A549 (cell line): ENCODE data around the gene LDHAL6B. TPM values are rescaled to one million over a fixed set of nuclear protein-coding genes. Genes with fewer than 3 reads are reported as not detected.

Source experiments
- ATAC-seq, 2 experiments: fragments of 200-7000 bp in 1 of 2; fragments of >200 bp in 1 of 2; cut with Nextera tagmentation in 1 of 2; cut with Tn5 transposase in 1 of 2; 3 replicates each; pipeline versions ENCODE4 v1.8.0 to v1.9.1; 2018 to 2020; ENCODE audit warnings: mild to moderate bottlenecking in 1 of 2, moderate library complexity in 1 of 2
- CTCF ChIA-PET: fragments of 300-600 bp; sonication (Branson Sonifier 250); formaldehyde crosslinking; extraction: SDS; loops from one replicate; lab custom pipeline; 2021; ENCODE audit warnings: antibody characterized with exemption, inconsistent platforms; lab: Yijun Ruan, JAX
- POLR2A ChIA-PET: fragments of 350-600 bp; formaldehyde crosslinking; extraction: SDS; loops from one replicate; lab custom pipeline; 2021; ENCODE audit warnings: antibody characterized with exemption, inconsistent platforms; lab: Yijun Ruan, JAX
- DNase-seq, 2 experiments: peaks; one replicate each; pipeline versions ENCODE4 v3.0.0 to v3.0.0-alpha.2; 2011 to 2016; ENCODE audit warnings: low read depth in 1 of 2, low spot score in 1 of 2
- FAIRE-seq: peaks from 2 replicates; lab custom pipeline; 2011; peaks lifted over from hg19 to GRCh38; lab: Jason Lieb, UNC
- H3K27ac ChIP-seq, 2 experiments: fragments of >200 bp; sonication (Bioruptor Twin); formaldehyde crosslinking; 3 replicates each; pipeline ENCODE4 v1.5.1; 2016 to 2017
- H3K4me1 ChIP-seq: fragments of >200 bp; sonication (Bioruptor Twin); formaldehyde crosslinking; 3 replicates; pipeline ENCODE4 v1.6.1; 2016
- H3K4me2 ChIP-seq: fragments of >200 bp; sonication (Bioruptor Twin); formaldehyde crosslinking; 3 replicates; pipeline ENCODE4 v1.6.1; 2016
- H3K4me3 ChIP-seq: fragments of >200 bp; sonication (Bioruptor Twin); formaldehyde crosslinking; 3 replicates; pipeline ENCODE4 v1.5.1; 2016
- H3K9me3 ChIP-seq: fragments of >200 bp; sonication (Bioruptor Twin); formaldehyde crosslinking; 3 replicates; pipeline ENCODE4 v1.6.1; 2016
- CBX2 ChIP-seq: fragments of 200-600 bp; sonication (generic); IDR thresholded peaks from 2 replicates; pipeline ENCODE4 v1.6.1; 2016; ENCODE audit warnings: low read depth, mild to moderate bottlenecking, borderline replicate concordance
- CEBPB ChIP-seq, 2 experiments: fragments of >200 bp in 1 of 2; sonication (Bioruptor Twin) in 1 of 2; formaldehyde crosslinking in 1 of 2; IDR thresholded peaks; 2 replicates each; pipeline ENCODE4 v1.6.1; 2012 to 2016
- E2F6 ChIP-seq: IDR thresholded peaks from 2 replicates; pipeline ENCODE4 v1.6.1; 2012; ENCODE audit warnings: low read depth, borderline replicate concordance
- EP300 ChIP-seq, 2 experiments: fragments of >200 bp; sonication (Bioruptor Twin); formaldehyde crosslinking; IDR thresholded peaks; 2 replicates in 1 of 2; 3 replicates in 1 of 2; pipeline ENCODE4 v1.6.1; 2016 to 2017
- ESRRA ChIP-seq: fragments of 150-350 bp; IDR thresholded peaks from 2 replicates; pipeline ENCODE4 v1.6.1; 2014; ENCODE audit warnings: mild to moderate bottlenecking, low read length, borderline replicate concordance
- HEYL ChIP-seq: fragments of 250-450 bp; sonication (Bioruptor Pico); IDR thresholded peaks from 2 replicates; pipeline ENCODE4 v1.8.0; 2021; ENCODE audit warnings: mild to moderate bottlenecking, moderate library complexity
- HOXA7 ChIP-seq: fragments of 250-450 bp; sonication (Bioruptor Pico); IDR thresholded peaks from 2 replicates; pipeline ENCODE4 v1.5.0; 2020; ENCODE audit warnings: mild to moderate bottlenecking, moderate library complexity
- HOXB13 ChIP-seq: fragments of 250-450 bp; sonication (Bioruptor Pico); IDR thresholded peaks from 2 replicates; pipeline ENCODE4 v1.5.0; 2020; ENCODE audit warnings: low read depth, mild to moderate bottlenecking, moderate library complexity
- KDM1A ChIP-seq: fragments of 200-600 bp; sonication (generic); IDR thresholded peaks from 2 replicates; pipeline ENCODE4 v1.6.1; 2016; ENCODE audit warnings: low read depth, mild to moderate bottlenecking
- MAFK ChIP-seq: fragments of 450-650 bp; IDR thresholded peaks from 2 replicates; pipeline ENCODE4 v1.6.1; 2014; ENCODE audit not compliant: partially characterized antibody
- MAX ChIP-seq: IDR thresholded peaks from 2 replicates; pipeline ENCODE4 v1.6.1; 2012
- MAZ ChIP-seq: fragments of 150-350 bp; IDR thresholded peaks from 2 replicates; pipeline ENCODE4 v1.6.1; 2014; ENCODE audit warnings: antibody characterized with exemption, low read depth, low read length, borderline replicate concordance
- PHF8 ChIP-seq: fragments of 200-600 bp; sonication (generic); IDR thresholded peaks from 2 replicates; pipeline ENCODE4 v1.6.1; 2016; ENCODE audit warnings: low read depth, mild to moderate bottlenecking, antibody characterized with exemption, moderate library complexity, borderline replicate concordance
- POLR2A ChIP-seq: IDR thresholded peaks from 2 replicates; pipeline ENCODE4 v1.6.1; 2012; ENCODE audit warnings: mild to moderate bottlenecking, low read length
- POLR2AphosphoS2 ChIP-seq: conservative IDR thresholded peaks from 2 replicates; pipeline ENCODE4 v1.6.1; 2012; ENCODE audit warnings: low read length, improper control_type of control experiment, inconsistent platforms
- RAD21 ChIP-seq, 2 experiments: fragments of >200 bp in 1 of 2; sonication (Bioruptor Twin) in 1 of 2; formaldehyde crosslinking in 1 of 2; IDR thresholded peaks in 1 of 2; conservative IDR thresholded peaks in 1 of 2; 2 replicates in 1 of 2; 3 replicates in 1 of 2; pipeline ENCODE4 v1.6.1; 2012 to 2018; ENCODE audit warnings: inconsistent platforms in 1 of 2
- RARB ChIP-seq: fragments of 250-450 bp; sonication (Bioruptor Pico); IDR thresholded peaks from 2 replicates; pipeline ENCODE4 v1.8.0; 2021; ENCODE audit warnings: mild to moderate bottlenecking, moderate library complexity
- RFX5 ChIP-seq: fragments of 450-650 bp; IDR thresholded peaks from 2 replicates; pipeline ENCODE4 v1.7.1; 2014; ENCODE audit warnings: antibody characterized with exemption, mild to moderate bottlenecking, moderate library complexity
- RNF2 ChIP-seq: fragments of 200-600 bp; sonication (generic); IDR thresholded peaks from 2 replicates; pipeline ENCODE4 v1.6.1; 2016; ENCODE audit warnings: low read depth, mild to moderate bottlenecking, antibody characterized with exemption, moderate library complexity, borderline replicate concordance
- SREBF2 ChIP-seq: fragments of 450-650 bp; IDR thresholded peaks from 2 replicates; pipeline ENCODE4 v1.6.1; 2014; ENCODE audit warnings: mild to moderate bottlenecking, moderate library complexity
- TFCP2L1 ChIP-seq: fragments of 250-450 bp; sonication (Bioruptor Pico); IDR thresholded peaks from 2 replicates; pipeline ENCODE4 v1.5.0; 2021; ENCODE audit warnings: mild to moderate bottlenecking
- TP53 ChIP-seq: fragments of 250-450 bp; sonication (Bioruptor Pico); IDR thresholded peaks from 2 replicates; pipeline ENCODE4 v1.5.0; 2021; ENCODE audit warnings: mild to moderate bottlenecking, moderate library complexity
- ZC3H11A ChIP-seq: fragments of 450-650 bp; IDR thresholded peaks from 2 replicates; pipeline ENCODE4 v1.6.1; 2014; ENCODE audit warnings: antibody characterized with exemption, mild to moderate bottlenecking
- WGBS: methylation state at CpG from one replicate; pipeline ENCODE4 v1.1.6; 2017; ENCODE audit errors: missing lambda C conversion rate; 5-methylcytosine and 5-hydroxymethylcytosine counted together
- polyA plus RNA-seq, 4 experiments: library from polyadenylated mRNA; depleted of rRNA in 3 of 4; stranded (reverse); fragments of >200 nt; fragmentation: RNase III in 1 of 4; extraction: RNeasy Plus Mini Kit Qiagen cat#74134 plus additional on column Dnase treatment in 1 of 4; gene quantifications; 2 replicates in 3 of 4; 3 replicates in 1 of 4; pipeline ENCODE4 v1.2.3, GENCODE V29; 2011 to 2017
- TF ChIP-seq, protein P1 (sequence below): fragments of >200 bp; sonication (Bioruptor Twin); formaldehyde crosslinking; IDR thresholded peaks from 3 replicates; pipeline ENCODE4 v1.5.1; 2016
- TF ChIP-seq, protein P2 (sequence below): fragments of 450-650 bp; IDR thresholded peaks from 2 replicates; pipeline ENCODE4 v1.6.1; 2014; ENCODE audit warnings: antibody characterized with exemption
- TF ChIP-seq, protein P3 (sequence below): fragments of >200 bp; sonication (Bioruptor Twin); formaldehyde crosslinking; IDR thresholded peaks from 3 replicates; pipeline ENCODE4 v1.6.1; 2016

LDHAL6B gene
- polyA plus RNA-seq, 2 of the 4 experiments (the other 2 are of a cell fraction) = not detected

DNA sequence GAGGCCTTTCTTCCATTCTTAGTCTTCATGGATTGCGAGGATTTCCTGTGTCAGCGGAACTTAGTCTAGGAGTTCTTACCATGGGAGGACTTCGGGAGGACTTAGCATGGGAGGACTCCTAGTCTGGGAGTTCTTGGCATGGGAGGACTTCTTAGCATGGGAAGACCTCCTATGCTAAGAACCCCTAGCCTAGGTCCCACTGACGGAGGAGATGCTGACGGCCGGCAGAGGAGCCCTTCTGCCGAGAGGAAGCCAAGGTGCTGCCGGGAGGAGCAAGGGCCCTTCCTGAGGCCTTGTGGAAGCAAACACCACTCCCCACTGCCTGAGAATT, 35.6 kb upstream of the LDHAL6B start:
- POLR2A ChIA-PET = interaction anchor here (0.5 kb wide), 1 partner anchor 167 kb away, joined by 3 read pairs; no protein-coding TSS in a partner anchor
- Histone ChIP-seq H3K9me3 (no peaks in the 10 kb centered on the region), H3K4me3 (no peak overlapping the region), H3K4me1 (peaks cover 57% of the 10 kb centered on the region), H3K27ac (peak overlapping the region in 1 of 2 experiments; percentile 76; a peak in 2 of 6 replicates), H3K4me2 (no peak overlapping the region)
- FAIRE-seq (no peak), DNase-seq (no peak), ATAC-seq (no peak)
- WGBS = 97% methylated on average over 8 of the region's 8 CpGs
- no peak for TF ChIP-seq ZC3H11A
- TF ChIP-seq MAFK = peak; percentile 4
- CTCF ChIA-PET = interaction anchor here (1.4 to 4.9 kb wide), 5 partner anchors 9 to 358 kb away, joined by 3 to 31 read pairs (median 8); no protein-coding TSS in a partner anchor

- peaks cover 57% of the 10 kb centered on the region for H3K4me1 ChIP-seq
- no peaks in the 10 kb centered on the region for H3K9me3 ChIP-seq
- ATAC-seq (no peak), FAIRE-seq (no peak), DNase-seq (no peak)
- no peak overlapping the region for H3K4me2 ChIP-seq
- H3K27ac ChIP-seq = no peak overlapping the region
- TF ChIP-seq HEYL (CRISPR knock-in tag) (no peak), TP53 (no peak), HOXB13 (no peak), HOXA7 (CRISPR knock-in tag) (no peak), E2F6 (no peak), KDM1A (no peak), POLR2AphosphoS2 (no peak), POLR2A (no peak), RARB (CRISPR knock-in tag) (no peak), PHF8 (no peak), RAD21 (conservative IDR thresholded peaks at IDR 0.05 in 1 of 2, IDR thresholded peaks at IDR 0.05 in 1 of 2) (peak in 1 of 2 experiments; percentile 26; a peak in 2 of 5 replicates), MAZ (no peak), EP300 (IDR thresholded peaks at IDR 0.05) (no peak), CBX2 (no peak)
- TF ChIP-seq, protein P1, sequence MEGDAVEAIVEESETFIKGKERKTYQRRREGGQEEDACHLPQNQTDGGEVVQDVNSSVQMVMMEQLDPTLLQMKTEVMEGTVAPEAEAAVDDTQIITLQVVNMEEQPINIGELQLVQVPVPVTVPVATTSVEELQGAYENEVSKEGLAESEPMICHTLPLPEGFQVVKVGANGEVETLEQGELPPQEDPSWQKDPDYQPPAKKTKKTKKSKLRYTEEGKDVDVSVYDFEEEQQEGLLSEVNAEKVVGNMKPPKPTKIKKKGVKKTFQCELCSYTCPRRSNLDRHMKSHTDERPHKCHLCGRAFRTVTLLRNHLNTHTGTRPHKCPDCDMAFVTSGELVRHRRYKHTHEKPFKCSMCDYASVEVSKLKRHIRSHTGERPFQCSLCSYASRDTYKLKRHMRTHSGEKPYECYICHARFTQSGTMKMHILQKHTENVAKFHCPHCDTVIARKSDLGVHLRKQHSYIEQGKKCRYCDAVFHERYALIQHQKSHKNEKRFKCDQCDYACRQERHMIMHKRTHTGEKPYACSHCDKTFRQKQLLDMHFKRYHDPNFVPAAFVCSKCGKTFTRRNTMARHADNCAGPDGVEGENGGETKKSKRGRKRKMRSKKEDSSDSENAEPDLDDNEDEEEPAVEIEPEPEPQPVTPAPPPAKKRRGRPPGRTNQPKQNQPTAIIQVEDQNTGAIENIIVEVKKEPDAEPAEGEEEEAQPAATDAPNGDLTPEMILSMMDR = peak; percentile 9; the same call in 1 of the 3 replicates
- TF ChIP-seq, protein P2, sequence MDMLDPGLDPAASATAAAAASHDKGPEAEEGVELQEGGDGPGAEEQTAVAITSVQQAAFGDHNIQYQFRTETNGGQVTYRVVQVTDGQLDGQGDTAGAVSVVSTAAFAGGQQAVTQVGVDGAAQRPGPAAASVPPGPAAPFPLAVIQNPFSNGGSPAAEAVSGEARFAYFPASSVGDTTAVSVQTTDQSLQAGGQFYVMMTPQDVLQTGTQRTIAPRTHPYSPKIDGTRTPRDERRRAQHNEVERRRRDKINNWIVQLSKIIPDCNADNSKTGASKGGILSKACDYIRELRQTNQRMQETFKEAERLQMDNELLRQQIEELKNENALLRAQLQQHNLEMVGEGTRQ = no peak
- no peak overlapping the region for H3K4me3 ChIP-seq
- 98% methylated on average over 7 of the region's 7 CpGs for WGBS
- POLR2A ChIA-PET = no interaction called here
- CTCF ChIA-PET = interaction anchor here (0.8 to 4.9 kb wide), 8 partner anchors 10 to 329 kb away, joined by 3 to 31 read pairs (median 4); no protein-coding TSS in a partner anchor
Measured at GRCh38 chr15:59172289-59172901, 34.2 kb upstream of the LDHAL6B start.

GRCh38 chr15:59173194-59173593, 33.4 kb upstream of the LDHAL6B start:
- no peak for ATAC-seq
- DNase-seq = no peak
- peak; percentile 76 for FAIRE-seq
- peaks cover 55% of the 10 kb centered on the region for H3K4me1 ChIP-seq
- CTCF ChIA-PET = interaction anchor here (0.8 to 4.9 kb wide), 8 partner anchors 27 to 329 kb away, joined by 3 to 31 read pairs (median 4); no protein-coding TSS in a partner anchor
- no peak overlapping the region for H3K27ac ChIP-seq
- POLR2A ChIA-PET = no interaction called here
- H3K4me2 ChIP-seq = no peak overlapping the region
- WGBS = 96% methylated on average over 5 of the region's 5 CpGs
- no peak overlapping the region for H3K4me3 ChIP-seq
- no peaks in the 10 kb centered on the region for H3K9me3 ChIP-seq
- no peak for TF ChIP-seq MAZ
- no peak for TF ChIP-seq CEBPB (IDR thresholded peaks at IDR 0.05)
- no peak for TF ChIP-seq RFX5
- no peak for TF ChIP-seq EP300 (IDR thresholded peaks at IDR 0.05)
- no peak for TF ChIP-seq TFCP2L1 (CRISPR knock-in tag)
- TF ChIP-seq, protein P1 = no peak
- no peak for TF ChIP-seq RNF2
- no peak for TF ChIP-seq SREBF2
- TF ChIP-seq, protein P3, sequence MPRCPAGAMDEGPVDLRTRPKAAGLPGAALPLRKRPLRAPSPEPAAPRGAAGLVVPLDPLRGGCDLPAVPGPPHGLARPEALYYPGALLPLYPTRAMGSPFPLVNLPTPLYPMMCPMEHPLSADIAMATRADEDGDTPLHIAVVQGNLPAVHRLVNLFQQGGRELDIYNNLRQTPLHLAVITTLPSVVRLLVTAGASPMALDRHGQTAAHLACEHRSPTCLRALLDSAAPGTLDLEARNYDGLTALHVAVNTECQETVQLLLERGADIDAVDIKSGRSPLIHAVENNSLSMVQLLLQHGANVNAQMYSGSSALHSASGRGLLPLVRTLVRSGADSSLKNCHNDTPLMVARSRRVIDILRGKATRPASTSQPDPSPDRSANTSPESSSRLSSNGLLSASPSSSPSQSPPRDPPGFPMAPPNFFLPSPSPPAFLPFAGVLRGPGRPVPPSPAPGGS = no peak
- TF ChIP-seq ESRRA = no peak
- TF ChIP-seq CBX2 = no peak
- TF ChIP-seq MAX = no peak
